ENCODE data around the gene C4orf17. TPM values are rescaled to one million over a fixed set of nuclear protein-coding genes. Genes with fewer than 3 reads are reported as not detected.

Gene C4orf17
- total RNA-seq, result not detected

DNA sequence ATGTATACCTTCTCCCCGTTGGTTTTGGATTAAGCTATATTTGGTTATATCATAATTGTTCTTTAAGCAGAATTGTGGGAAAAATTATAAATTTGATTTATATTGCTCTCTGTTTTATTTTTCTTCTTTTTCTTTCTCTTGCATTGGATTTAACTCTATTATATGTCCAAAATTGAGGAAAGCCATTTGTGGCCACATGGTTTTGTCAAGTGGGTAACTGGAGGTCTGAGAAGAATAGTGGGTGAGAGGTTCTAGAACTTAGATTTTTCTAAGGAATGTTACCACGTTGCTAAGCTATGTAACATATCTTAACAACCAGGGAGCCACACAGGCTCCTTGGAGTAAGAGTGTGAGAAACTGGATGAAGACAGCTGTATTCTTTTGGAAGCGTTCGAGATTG is at the start of gene C4orf17:
C4orf17 (plus strand) TSS at position 301 of the 400 bp plus-strand sequence. CDS start 2,061 bp downstream, outside the sequence.

DNA sequence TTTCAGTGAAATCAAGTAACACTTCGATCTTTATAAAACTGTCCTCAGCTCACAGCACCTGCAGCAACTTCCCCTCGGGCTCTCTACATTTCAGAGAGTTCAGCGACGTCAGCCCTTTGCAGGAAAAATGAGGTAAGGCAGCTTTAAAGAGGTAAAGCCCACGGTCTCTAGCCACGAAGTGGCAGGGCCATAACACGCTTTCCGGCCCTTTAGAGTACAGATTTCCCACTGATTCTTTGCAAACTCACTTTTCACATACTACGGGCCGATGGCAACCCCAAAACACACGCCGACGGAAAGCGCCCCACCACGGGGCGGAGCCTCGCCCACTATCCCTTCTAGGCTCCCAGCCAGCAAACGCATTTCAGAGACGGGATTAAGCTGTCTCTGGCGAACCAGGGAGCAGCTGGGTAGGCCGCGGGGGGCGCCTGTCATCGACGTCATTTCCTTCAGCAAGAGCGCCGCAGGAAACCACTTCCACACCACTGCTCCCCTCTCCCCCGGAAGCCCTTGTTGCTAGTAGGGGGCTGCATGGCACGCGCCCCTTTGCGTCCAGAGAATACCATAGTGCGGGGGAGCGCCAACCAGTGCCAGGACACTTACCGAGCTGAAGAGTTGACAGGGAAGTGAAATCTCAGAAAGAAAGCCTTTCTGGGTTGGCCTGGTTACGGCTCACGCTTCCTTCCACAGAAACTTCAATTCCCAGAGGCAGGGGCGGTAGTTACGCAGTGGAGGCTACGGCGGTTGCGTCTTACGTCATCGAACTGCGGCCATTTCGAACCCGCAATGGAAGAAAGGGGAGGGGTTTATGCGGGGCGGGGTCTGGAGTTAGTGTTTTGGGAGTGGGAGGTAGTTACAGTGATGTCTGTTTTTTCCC is 52.7 kb downstream of the C4orf17 start, which contains the start of gene TRMT10A:
TRMT10A (minus strand) TSS at position 730 of the 877 bp plus-strand sequence. CDS start 4,701 bp downstream, outside the sequence.

DNA sequence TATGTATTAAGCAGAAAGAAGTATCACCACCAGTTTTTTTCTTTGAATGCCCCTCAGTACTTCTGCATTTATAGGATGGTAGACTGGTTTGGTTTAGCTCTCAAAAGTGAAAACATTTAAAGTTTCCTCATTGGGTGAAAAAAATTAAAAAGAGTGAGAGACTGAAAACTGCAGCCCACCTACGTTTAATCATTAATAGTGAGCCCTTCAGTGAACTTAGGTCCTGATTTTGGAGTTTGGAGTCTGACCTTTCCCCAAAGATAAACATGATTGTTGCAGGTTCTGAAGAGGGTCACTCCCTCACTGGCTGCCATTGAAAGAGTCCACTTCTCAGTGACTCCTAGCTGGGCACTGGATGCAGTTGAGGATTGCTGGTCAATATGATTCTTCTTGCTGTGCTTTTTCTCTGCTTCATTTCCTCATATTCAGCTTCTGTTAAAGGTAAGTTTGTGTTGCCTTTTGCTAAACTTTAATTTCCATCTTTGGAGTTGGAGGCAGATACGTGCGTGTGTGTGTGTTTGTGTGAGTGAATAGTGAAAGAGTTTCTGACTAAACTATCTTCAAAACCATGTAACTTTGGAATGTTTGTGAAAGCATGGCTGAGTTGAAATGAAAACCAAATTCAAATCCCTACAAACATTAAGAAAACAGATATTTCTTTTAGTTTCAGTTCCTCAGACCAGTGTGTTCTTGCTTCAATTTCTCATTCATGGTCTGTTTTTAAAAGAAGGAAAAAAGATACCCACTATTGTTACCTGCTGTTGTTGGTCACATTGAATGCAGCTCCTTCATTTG is 63.9 kb downstream of the C4orf17 start, which contains the start of gene MTTP:
MTTP (plus strand) TSS at position 295 of the 795 bp plus-strand sequence; CDS start at position 381, 86 bp downstream.

Other genes starting within 250 kb of the C4orf17 start
- gene ADH1A, start 220.0 kb upstream of the C4orf17 start, total RNA-seq, result not detected
- 8.9 TPM for gene ADH1B, start 189.6 kb upstream of the C4orf17 start, total RNA-seq
- gene ADH1C, start 158.3 kb upstream of the C4orf17 start, total RNA-seq, result 1.3 TPM
- gene ADH7, start 75.7 kb upstream of the C4orf17 start, total RNA-seq, result 1.1 TPM
- 15.4 TPM for gene TRMT10A, start 53.0 kb downstream of the C4orf17 start, total RNA-seq
- 1.6 TPM for gene MTTP, start 63.8 kb downstream of the C4orf17 start, total RNA-seq
- 10.6 TPM for gene C4orf54, start 146.8 kb downstream of the C4orf17 start, total RNA-seq